ENCODE results near the gene DBP.

GRCh38 chr19:48673436-48674100 is 36.4 kb upstream of the DBP start:
- TF ChIP-seq POLR2A (IDR thresholded peaks at IDR 0.05) (no peak), CTCF (IDR thresholded peaks at IDR 0.05) (no peak)
